HEK293 (cell line): Measurements from ENCODE around the gene JCAD.

Experiments used
- BCL11A ChIP-seq: fragments of 450-650 bp; formaldehyde crosslinking; IDR thresholded peaks from 2 replicates; pipeline ENCODE4 v1.5.1; 2016; ENCODE audit warnings: low read depth, missing biosample characterization, missing genetic modification characterization
- FEZF1 ChIP-seq: fragments of 450-650 bp; formaldehyde crosslinking; IDR thresholded peaks from 2 replicates; pipeline ENCODE4 v1.5.1; 2016; ENCODE audit warnings: missing biosample characterization, missing genetic modification characterization
- GLI4 ChIP-seq: fragments of 450-650 bp; formaldehyde crosslinking; IDR thresholded peaks from 2 replicates; pipeline ENCODE4 v1.5.1; 2016; ENCODE audit warnings: missing biosample characterization, missing genetic modification characterization
- HOXA7 ChIP-seq: sonication (generic); formaldehyde crosslinking; IDR thresholded peaks from 2 replicates; pipeline ENCODE4 v1.8.1; 2022; ENCODE audit warnings: missing genetic modification reagents, borderline replicate concordance
- REPIN1 ChIP-seq: fragments of 450-650 bp; formaldehyde crosslinking; IDR thresholded peaks from 2 replicates; pipeline ENCODE4 v1.5.1; 2017; ENCODE audit warnings: missing biosample characterization, missing genetic modification characterization, low read depth
- ZFHX2 ChIP-seq: fragments of 450-650 bp; formaldehyde crosslinking; conservative IDR thresholded peaks from 2 replicates; pipeline ENCODE4 v1.5.1; 2016; ENCODE audit warnings: missing biosample characterization, missing genetic modification characterization
- ZNF302 ChIP-seq: fragments of 450-650 bp; formaldehyde crosslinking; IDR thresholded peaks from 2 replicates; pipeline ENCODE4 v1.5.1; 2016; ENCODE audit warnings: missing biosample characterization, missing genetic modification characterization, low read depth
- ZNF37A ChIP-seq: fragments of 450-650 bp; IDR thresholded peaks from 2 replicates; pipeline ENCODE4 v1.5.1; 2018; ENCODE audit warnings: missing biosample characterization, missing genetic modification characterization
- ZNF423 ChIP-seq: fragments of 450-650 bp; formaldehyde crosslinking; IDR thresholded peaks from 2 replicates; pipeline ENCODE4 v1.5.1; 2016; ENCODE audit warnings: missing biosample characterization, missing genetic modification characterization
- ZNF473 ChIP-seq: fragments of 450-650 bp; formaldehyde crosslinking; IDR thresholded peaks from 2 replicates; pipeline ENCODE4 v1.5.1; 2017; ENCODE audit warnings: missing biosample characterization, missing genetic modification characterization
- TF ChIP-seq, protein P1 (sequence below): fragments of 450-650 bp; formaldehyde crosslinking; IDR thresholded peaks from 2 replicates; pipeline ENCODE4 v1.5.1; 2016; ENCODE audit warnings: missing biosample characterization, missing genetic modification characterization
- TF ChIP-seq, protein P2 (sequence below): fragments of 450-650 bp; formaldehyde crosslinking; IDR thresholded peaks from 2 replicates; pipeline ENCODE4 v1.5.1; 2016; ENCODE audit warnings: missing biosample characterization, missing genetic modification characterization

DNA sequence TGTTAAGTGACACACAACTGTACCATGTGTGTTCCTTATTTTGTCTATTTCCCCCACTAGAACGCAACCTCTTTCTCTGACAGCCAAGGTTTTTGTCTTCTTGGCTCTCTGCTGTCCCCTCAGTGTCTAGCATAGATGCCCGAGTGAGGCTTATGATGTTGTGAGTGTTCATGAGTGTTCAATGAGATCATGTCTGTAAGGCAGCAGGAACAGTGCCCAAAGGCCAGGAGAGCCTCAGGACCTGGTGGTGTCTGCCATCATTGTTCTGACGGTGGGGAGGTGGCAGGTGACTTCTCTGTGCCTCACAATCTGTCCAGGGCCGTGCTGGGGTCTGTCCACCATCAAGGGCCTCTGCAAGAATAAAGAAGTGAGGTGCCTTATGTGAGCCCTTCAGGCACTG, 66.5 kb downstream of the JCAD start:
- TF ChIP-seq, protein P1, sequence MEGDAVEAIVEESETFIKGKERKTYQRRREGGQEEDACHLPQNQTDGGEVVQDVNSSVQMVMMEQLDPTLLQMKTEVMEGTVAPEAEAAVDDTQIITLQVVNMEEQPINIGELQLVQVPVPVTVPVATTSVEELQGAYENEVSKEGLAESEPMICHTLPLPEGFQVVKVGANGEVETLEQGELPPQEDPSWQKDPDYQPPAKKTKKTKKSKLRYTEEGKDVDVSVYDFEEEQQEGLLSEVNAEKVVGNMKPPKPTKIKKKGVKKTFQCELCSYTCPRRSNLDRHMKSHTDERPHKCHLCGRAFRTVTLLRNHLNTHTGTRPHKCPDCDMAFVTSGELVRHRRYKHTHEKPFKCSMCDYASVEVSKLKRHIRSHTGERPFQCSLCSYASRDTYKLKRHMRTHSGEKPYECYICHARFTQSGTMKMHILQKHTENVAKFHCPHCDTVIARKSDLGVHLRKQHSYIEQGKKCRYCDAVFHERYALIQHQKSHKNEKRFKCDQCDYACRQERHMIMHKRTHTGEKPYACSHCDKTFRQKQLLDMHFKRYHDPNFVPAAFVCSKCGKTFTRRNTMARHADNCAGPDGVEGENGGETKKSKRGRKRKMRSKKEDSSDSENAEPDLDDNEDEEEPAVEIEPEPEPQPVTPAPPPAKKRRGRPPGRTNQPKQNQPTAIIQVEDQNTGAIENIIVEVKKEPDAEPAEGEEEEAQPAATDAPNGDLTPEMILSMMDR (tag by site-specific recombination), result no peak
- TF ChIP-seq REPIN1, result no peak
- no peak for TF ChIP-seq ZNF423 (tag by site-specific recombination)
- no peak for TF ChIP-seq FEZF1 (tag by site-specific recombination)
- TF ChIP-seq HOXA7 (CRISPR knock-in tag), result no peak
- TF ChIP-seq ZNF37A (tag by site-specific recombination), result no peak
- no peak for TF ChIP-seq BCL11A (tag by site-specific recombination)
- no peak for TF ChIP-seq ZNF302 (tag by site-specific recombination)
- no peak for TF ChIP-seq ZFHX2 (tag by site-specific recombination)
- TF ChIP-seq GLI4 (tag by site-specific recombination), result no peak
- no peak for TF ChIP-seq ZNF473 (tag by site-specific recombination)
- TF ChIP-seq, protein P2, sequence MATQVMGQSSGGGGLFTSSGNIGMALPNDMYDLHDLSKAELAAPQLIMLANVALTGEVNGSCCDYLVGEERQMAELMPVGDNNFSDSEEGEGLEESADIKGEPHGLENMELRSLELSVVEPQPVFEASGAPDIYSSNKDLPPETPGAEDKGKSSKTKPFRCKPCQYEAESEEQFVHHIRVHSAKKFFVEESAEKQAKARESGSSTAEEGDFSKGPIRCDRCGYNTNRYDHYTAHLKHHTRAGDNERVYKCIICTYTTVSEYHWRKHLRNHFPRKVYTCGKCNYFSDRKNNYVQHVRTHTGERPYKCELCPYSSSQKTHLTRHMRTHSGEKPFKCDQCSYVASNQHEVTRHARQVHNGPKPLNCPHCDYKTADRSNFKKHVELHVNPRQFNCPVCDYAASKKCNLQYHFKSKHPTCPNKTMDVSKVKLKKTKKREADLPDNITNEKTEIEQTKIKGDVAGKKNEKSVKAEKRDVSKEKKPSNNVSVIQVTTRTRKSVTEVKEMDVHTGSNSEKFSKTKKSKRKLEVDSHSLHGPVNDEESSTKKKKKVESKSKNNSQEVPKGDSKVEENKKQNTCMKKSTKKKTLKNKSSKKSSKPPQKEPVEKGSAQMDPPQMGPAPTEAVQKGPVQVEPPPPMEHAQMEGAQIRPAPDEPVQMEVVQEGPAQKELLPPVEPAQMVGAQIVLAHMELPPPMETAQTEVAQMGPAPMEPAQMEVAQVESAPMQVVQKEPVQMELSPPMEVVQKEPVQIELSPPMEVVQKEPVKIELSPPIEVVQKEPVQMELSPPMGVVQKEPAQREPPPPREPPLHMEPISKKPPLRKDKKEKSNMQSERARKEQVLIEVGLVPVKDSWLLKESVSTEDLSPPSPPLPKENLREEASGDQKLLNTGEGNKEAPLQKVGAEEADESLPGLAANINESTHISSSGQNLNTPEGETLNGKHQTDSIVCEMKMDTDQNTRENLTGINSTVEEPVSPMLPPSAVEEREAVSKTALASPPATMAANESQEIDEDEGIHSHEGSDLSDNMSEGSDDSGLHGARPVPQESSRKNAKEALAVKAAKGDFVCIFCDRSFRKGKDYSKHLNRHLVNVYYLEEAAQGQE (tag by site-specific recombination), result no peak
